ENCODE results near the gene SNRNP25.
A peak's percentile ranks its signal among the peaks of the same experiment; 100 is the strongest.

SNRNP25 gene

DNA sequence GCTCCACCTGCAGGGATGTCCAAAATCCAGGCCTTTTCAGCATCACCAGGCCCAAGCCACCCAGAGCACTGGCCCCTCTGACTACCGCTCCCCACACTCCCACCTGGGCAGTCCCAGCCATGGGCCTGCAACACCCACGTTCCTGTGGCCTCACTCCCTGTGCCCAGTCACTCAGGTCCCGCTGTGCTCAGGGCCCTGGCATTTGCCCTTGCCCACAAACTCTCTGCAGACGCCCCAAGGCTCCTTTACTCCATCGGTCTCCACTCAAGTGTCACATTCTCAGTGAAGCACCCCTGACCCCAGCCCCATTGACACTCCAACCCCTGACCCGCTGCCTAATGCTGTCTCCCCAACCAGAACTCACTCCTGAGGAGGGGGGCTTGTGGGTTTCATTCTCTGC lies 48.0 kb downstream of the SNRNP25 start:
- no peak for DNase-seq (ENCODE audit: low read depth in 2 of 2)

DNA sequence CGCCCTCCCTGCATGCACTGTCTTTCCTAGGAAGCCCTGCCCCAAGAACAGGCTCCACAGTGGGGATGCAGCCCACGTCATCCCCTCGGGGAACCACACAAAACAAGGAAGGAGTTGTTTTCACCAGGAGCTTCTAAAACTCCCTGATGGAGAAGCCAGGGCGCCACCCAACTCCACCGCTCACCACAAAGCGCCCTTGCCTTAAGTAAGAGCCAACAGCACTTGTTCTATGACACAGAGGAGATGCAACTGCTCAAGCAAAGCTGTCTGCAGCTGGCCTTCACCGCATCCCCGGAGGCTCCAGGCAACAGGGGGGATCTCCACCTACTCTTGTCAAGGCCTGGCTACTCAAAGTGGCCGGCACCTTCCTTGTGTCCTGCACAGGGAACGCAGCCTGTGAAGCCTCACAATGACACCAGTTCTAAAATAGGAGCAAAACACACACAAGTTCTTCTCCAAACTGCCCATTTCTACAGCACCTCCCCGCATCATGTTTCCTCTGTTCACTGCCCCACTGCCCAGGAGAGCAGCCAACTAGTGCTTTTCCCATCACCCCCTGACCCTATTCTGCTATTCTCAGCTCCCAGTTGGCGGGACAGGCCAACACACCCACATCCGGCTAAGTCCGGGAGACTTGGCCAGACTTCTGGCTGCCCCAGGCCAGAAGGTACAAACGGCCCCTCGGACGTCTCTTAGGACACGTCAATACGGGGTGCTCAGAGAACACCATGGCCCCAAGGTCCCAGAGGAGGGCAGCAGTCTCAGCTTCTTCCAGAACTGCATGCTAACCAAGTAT lies 48.6 kb downstream of the SNRNP25 start:
- DNase-seq (ENCODE audit: low read depth in 2 of 2), result no peak

DNA sequence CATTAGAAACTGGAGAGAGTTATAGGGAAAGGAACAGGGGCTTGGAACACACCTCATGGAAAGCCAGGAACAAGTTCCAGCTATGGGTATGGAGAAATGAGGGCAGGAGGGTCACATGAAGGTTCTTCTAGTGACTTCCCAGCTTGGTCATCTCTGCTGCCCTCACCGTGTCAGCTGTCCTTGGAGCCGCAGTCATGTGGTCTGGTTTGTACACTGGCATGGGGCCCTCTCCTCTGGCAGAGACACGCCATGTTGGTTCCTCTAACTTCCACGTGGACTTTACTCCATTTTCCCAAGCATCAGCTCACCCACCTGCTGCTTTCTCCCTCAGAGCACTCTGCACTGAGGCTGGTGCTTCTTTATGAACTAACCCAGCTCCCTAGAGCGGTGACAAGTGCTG lies 50.7 kb downstream of the SNRNP25 start:
- DNase-seq (ENCODE audit: low read depth in 2 of 2), result no peak

- no peak for DNase-seq (ENCODE audit: low read depth in 2 of 2)
Observed at GRCh38 chr16:104928-105327, 51.3 kb downstream of the SNRNP25 start.

DNA sequence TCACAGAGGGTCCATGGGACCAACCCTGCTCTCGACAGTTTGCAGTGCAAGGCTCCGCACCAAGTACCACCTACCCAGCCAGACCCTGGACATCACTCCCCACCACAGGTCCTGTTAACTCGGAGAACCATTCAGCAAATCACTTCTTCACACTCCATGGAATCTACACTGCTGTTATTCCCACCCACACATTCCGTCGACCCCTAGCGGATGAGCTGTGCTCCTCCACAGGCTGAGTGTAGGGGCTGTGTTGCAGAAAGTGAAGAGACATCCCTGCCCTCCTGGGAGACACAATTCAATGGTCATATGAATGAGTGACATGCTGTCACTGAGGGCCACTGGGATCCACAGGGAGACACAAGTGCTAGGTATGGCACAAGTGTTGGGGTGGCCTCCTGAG lies 51.9 kb downstream of the SNRNP25 start:
- DNase-seq (ENCODE audit: low read depth in 2 of 2), result no peak

GRCh38 chr16:106623-107324 lies 53.1 kb downstream of the SNRNP25 start:
- DNase-seq (ENCODE audit: low read depth in 2 of 2), result peak in 1 of 2 donors; percentile 18
